ENCODE results near the gene S100A1.

S100A1 gene

GRCh38 chr1:153609585-153609907 lies 18.7 kb upstream of the S100A1 start:
- DNase-seq (ENCODE audit: low read depth, low spot score) = no peak
- H3K27ac ChIP-seq = peak overlapping the region; percentile 100

- no peak for DNase-seq (ENCODE audit: low read depth, low spot score)
- peak overlapping the region; percentile 100 for H3K27ac ChIP-seq
These were observed 17.9 kb upstream of the S100A1 start for GRCh38 chr1:153610334-153610733.

GRCh38 chr1:153610811-153611301 lies 17.4 kb upstream of the S100A1 start:
- peak; percentile 56 for DNase-seq (ENCODE audit: low read depth, low spot score)
- peak overlapping the region; percentile 100 for H3K27ac ChIP-seq

GRCh38 chr1:153611356-153611755 lies 16.9 kb upstream of the S100A1 start:
- no peak for DNase-seq (ENCODE audit: low read depth, low spot score)
- H3K27ac ChIP-seq = peak overlapping the region; percentile 100

GRCh38 chr1:153612111-153612754 lies 16.0 kb upstream of the S100A1 start:
- H3K27ac ChIP-seq = peak overlapping the region; percentile 100
- DNase-seq (ENCODE audit: low read depth, low spot score) = no peak

- DNase-seq (ENCODE audit: low read depth, low spot score) = peak; percentile 66
- H3K27ac ChIP-seq = peak within 1 kb of the TSS; percentile 100
These were observed 15.4 kb upstream of the S100A1 start, which contains the start of gene S100A16 for GRCh38 chr1:153612755-153613331. TSS of gene S100A16 (minus strand) at chr1:153613137. CDS start at chr1:153608151, 4,986 bp downstream.

GRCh38 chr1:153613406-153613805 lies 14.8 kb upstream of the S100A1 start:
- peak overlapping the region; percentile 100 for H3K27ac ChIP-seq

GRCh38 chr1:153614189-153614900 lies 13.9 kb upstream of the S100A1 start:
- no peak for DNase-seq (ENCODE audit: low read depth, low spot score)
- peak overlapping the region; percentile 100 for H3K27ac ChIP-seq

More at GRCh38 chr1:153613406-153613805, 14.8 kb upstream of the S100A1 start:
- DNase-seq (ENCODE audit: low read depth, low spot score) = no peak

GRCh38 chr1:153614906-153615305 lies 13.3 kb upstream of the S100A1 start:
- H3K27ac ChIP-seq = peak overlapping the region; percentile 100
- DNase-seq (ENCODE audit: low read depth, low spot score) = no peak

- DNase-seq (ENCODE audit: low read depth, low spot score) = no peak
These were observed 12.8 kb upstream of the S100A1 start for GRCh38 chr1:153615406-153615805.

GRCh38 chr1:153616144-153616916 lies 11.9 kb upstream of the S100A1 start, which contains the start of gene S100A14:
TSS of gene S100A14 (minus strand) at chr1:153616325. CDS start at chr1:153615858, 467 bp downstream.
- H3K27ac ChIP-seq = peak within 1 kb of the TSS; percentile 100

More at GRCh38 chr1:153615406-153615805, 12.8 kb upstream of the S100A1 start:
- peak overlapping the region; percentile 100 for H3K27ac ChIP-seq

GRCh38 chr1:153616917-153617311 lies 11.3 kb upstream of the S100A1 start:
- peak overlapping the region; percentile 100 for H3K27ac ChIP-seq
- DNase-seq (ENCODE audit: low read depth, low spot score) = no peak

More at GRCh38 chr1:153616144-153616916, 11.9 kb upstream of the S100A1 start, which contains the start of gene S100A14:
- DNase-seq (ENCODE audit: low read depth, low spot score) = peak; percentile 68

GRCh38 chr1:153617663-153618062 lies 10.6 kb upstream of the S100A1 start:
- DNase-seq (ENCODE audit: low read depth, low spot score) = no peak
- H3K27ac ChIP-seq = peak overlapping the region; percentile 100

GRCh38 chr1:153619171-153619570 lies 9.1 kb upstream of the S100A1 start:
- H3K27ac ChIP-seq = no peak overlapping the region
- no peak for DNase-seq (ENCODE audit: low read depth, low spot score)

- no peak overlapping the region for H3K27ac ChIP-seq
- no peak for DNase-seq (ENCODE audit: low read depth, low spot score)
These were observed 5.1 kb upstream of the S100A1 start for GRCh38 chr1:153623101-153623500.

GRCh38 chr1:153624965-153625611 lies 3.1 kb upstream of the S100A1 start:
- H3K27ac ChIP-seq = no peak overlapping the region
- DNase-seq (ENCODE audit: low read depth, low spot score) = no peak

GRCh38 chr1:153626477-153626903 lies 1.7 kb upstream of the S100A1 start:
- no peak for DNase-seq (ENCODE audit: low read depth, low spot score)
- peak overlapping the region; percentile 76 for H3K27ac ChIP-seq

GRCh38 chr1:153626904-153627714 lies 1.1 kb upstream of the S100A1 start, which contains the start of gene S100A13:
TSS of gene S100A13 (minus strand) at chr1:153627505. CDS start at chr1:153626472, 1,033 bp downstream.
- peak; percentile 41 for DNase-seq (ENCODE audit: low read depth, low spot score)
- H3K27ac ChIP-seq = peak within 1 kb of the TSS; percentile 76

Measured in epithelial cell of prostate (primary cell).